ENCODE measurements around the gene LHX3.

LHX3 gene

DNA sequence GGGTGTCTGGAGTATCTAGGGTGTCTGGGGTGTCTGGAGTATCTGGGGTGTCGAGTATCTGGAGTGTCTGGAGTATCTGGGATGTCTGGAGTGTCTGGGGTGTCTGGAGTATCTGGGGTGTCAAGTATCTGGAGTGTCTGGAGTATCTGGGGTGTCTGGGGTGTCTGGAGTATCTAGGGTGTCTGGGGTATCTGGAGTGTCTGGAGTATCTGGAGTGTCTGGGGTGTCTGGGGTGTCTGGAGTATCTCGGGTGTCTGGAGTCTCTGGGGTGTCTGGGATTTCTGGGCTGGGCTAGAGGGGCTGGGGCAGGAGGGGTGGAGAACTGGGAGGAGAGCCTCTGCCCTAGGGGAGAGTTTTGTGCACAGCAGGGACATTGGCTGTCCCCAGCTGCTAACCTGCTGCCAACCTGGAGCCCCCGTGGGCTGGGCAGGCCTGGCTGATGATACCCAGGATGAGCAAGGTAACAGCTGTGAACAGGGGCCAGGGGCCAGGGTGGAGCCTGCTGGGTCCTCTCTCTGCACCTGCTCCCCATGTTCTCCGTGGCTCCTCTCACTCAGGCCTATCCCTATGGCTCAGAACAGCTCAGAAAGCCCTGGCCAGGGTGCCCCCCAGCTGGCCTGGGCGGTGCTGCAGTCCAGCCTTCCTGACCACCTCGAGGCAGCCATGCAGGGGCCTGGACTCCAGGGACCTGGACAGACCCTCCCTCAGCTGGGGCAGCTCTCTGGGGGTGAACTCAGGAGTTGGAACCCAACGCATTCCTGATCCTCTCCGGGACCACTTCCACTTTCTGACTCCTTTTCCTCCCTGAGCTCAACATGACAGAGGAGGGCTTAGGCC lies 29.9 kb downstream of the LHX3 start:
- no peak for DNase-seq

GRCh38 chr9:136173648-136174290 lies 31.2 kb downstream of the LHX3 start:
- DNase-seq: no peak

DNA sequence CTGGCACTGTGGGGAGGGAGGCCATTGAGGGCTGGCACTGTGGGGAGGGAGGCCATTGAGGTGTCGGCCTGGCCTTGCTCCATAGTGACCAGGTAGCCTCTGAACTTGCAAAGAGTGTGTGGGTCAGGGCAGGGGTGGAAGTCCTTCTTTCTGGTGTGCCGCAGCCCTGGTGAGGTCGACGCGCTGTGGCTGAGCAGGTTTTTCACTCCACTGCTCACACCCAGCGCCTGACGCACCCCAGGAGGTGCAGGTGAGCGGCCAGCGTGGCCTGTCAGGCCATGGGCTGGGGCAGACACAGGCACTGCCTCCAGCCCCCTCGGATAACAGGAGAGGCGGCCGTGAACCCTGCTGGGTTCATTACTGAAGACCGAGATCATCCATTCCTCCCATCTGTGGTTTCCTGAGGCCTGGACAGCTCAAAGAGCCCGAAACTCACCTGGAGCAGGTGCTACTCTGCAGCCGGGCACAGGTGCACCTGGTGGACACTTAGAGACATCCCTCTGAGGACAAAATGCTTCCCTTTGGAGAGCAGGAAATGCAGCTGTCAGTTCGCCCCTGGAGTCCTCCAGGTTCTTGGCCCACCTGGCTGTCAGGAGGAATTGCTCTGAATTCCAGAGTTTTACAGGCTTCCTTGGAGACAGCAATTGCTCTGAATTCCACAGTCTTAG lies 32.4 kb downstream of the LHX3 start:
- no peak for DNase-seq

DNA sequence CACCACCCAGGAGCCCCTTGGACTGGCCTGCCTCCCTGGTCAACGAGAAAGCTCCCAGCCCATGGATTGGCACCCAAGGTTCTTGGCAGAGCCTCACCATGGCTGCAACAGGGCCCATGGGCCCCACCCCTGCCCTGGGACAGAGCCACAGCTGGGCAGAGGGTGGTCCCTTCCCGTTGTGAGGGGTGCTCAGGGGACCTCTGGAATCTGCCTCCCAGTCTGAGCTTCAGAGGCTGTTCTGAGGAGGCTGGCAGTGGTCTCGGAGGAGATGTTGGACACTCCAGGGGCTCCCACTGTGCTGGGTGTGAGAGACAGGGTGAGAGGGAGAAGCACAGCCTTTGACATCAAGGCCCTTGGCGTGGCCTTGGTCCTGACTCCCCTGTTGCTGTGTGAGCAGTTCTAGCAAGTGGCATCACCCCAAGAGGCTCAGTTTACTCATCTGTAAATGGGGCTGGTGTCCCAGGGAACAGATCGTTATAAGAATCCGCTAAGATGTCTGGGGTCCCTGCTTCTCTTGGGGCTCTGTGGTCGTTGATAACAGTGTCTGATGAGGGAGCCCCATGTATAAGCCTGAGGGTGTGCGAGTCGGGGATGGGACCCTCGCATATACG lies 33.0 kb downstream of the LHX3 start:
- no peak for DNase-seq

- no peak for DNase-seq
Observed at GRCh38 chr9:136171009-136171800, 33.7 kb downstream of the LHX3 start.

- DNase-seq: peak in 3 of 4 experiments; percentile 22 to 29 (median 26)
Observed at GRCh38 chr9:136170006-136170901, 34.7 kb downstream of the LHX3 start.

GRCh38 chr9:136169495-136169894 lies 35.4 kb downstream of the LHX3 start:
- no peak for DNase-seq

DNA sequence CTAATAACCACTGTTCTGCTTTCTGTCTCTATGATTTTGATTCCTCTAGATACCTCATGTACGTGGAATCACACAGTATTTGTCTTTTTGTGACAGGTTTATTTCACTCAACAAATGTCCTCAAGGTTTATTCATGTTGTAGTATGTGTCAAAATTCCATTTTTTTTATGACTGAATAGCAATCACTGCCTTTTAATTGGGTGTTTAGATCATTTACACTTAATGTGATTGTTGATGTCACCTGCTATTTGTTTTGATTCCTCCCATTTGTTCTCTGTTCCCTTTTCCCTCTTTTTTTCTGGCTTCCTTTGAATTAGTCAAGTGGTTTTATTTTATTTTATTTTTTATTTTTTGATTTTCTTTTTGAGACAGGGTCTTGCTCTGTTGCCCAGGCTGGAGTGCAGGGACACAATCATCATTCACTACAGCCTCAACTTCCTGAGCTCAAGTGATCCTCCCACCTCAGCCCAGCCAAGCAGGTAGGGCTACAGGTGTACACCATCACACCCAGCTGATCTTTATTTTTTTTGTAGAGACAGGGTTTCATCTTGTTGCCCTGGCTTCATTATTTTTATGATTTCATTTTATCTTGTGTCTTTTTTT lies 41.6 kb downstream of the LHX3 start:
- no peak for DNase-seq

DNA sequence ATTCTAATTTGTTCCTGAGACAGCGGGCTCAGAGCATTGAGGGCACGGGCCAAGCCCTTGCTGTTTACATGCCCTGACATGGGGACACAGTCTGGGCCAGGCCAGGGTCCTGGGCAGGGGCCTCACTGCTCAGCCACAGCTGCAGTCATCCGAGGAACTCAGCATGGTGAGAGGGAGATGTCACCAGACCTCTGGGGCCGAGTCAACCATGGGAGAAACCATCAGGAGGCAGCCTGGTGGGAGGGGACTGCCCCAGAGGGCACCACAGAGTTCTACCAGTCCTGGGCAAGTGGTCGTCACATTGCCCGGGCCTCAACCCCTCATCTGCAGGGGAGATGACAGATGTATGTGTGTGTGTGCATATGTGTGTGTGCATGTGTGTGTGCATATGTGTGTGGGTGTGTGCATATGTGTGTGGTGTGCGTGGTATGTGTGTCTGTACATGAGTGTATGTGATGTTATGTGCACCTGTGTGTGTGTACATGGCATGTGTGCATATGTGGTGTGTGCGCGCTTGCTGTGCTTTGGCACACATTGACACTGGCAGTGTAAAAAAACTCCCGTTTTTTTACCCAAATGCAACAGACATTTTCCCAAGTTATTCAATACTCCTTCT lies 43.8 kb downstream of the LHX3 start:
- DNase-seq: no peak

GRCh38 chr9:136160381-136160841 lies 44.5 kb downstream of the LHX3 start:
- DNase-seq: no peak

- DNase-seq: no peak
Observed at GRCh38 chr9:136159851-136160250, 45.1 kb downstream of the LHX3 start.

- DNase-seq: no peak
Observed at GRCh38 chr9:136157477-136158265, 47.3 kb downstream of the LHX3 start.

GRCh38 chr9:136156209-136157120 lies 48.5 kb downstream of the LHX3 start:
- DNase-seq: no peak

DNA sequence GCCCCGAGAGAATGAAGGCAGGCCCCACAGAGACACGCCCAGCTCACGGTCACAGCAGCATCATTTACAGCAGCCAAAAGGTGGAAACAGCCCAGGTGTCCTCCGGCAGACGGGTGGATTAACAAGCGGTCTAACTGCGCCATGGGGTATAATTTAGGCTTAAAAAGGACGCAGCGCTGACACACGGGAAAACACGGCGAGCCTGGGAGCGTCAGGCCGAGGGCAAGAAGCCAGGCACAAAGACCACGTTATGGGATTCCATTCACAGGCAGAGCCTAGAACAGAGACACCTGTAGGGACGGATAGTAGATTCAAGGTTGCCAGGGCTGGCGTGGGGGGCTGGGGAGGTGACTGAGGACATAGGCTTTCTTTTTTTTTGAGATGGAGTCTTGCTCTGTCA lies 49.4 kb downstream of the LHX3 start:
- DNase-seq: no peak

GRCh38 chr9:136154943-136155342 lies 50.0 kb downstream of the LHX3 start:
- DNase-seq: no peak

- DNase-seq: no peak
Observed at GRCh38 chr9:136153381-136154065, 51.4 kb downstream of the LHX3 start.

- DNase-seq: no peak
Observed at GRCh38 chr9:136152931-136153330, 52.0 kb downstream of the LHX3 start.

- no peak for DNase-seq
Observed at GRCh38 chr9:136152543-136152866, 52.4 kb downstream of the LHX3 start.
